ENCODE data around the gene METTL9. TPM values are rescaled to one million over a fixed set of nuclear protein-coding genes. Genes with fewer than 3 reads are reported as not detected.

METTL9 gene
- total and polyA plus RNA-seq, 2 of the 13 experiments (the other 11 are each of a cell fraction or from before 2014, with no cell fraction given) = 123 to 204 TPM

DNA sequence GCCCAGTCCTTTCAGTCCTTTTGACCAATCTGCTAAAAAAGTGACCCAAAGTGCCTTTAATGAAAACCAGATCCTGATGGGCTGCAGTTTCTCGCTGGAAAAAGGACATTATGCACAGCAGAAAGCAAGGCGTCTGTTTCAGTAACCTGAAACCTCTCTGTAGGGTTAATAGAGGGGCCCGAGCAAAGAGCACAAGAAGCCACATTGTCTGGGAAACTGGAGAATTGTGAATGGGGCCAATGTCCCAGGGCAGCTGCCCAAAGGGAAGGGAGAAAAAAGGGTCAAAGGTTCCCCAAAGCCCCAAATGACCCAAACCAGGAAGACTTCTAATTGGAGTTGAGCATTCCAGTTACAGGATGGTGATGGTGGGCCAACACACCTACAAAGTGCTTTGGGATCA lies 67.4 kb downstream of the METTL9 start:
- no peaks in the 10 kb centered on the region; a peak in 1 of 5 replicates for H3K27me3 ChIP-seq (ENCODE audit: control insufficient read depth in 1 of 2, insufficient read depth in 2 of 2, low read length in 2 of 2)
- H3K9me3 ChIP-seq (ENCODE audit: low read length) = no peaks in the 10 kb centered on the region
- ATAC-seq (peak; percentile 82), FAIRE-seq (peak; percentile 73), DNase-seq (ENCODE audit: low spot score) (peak; percentile 75)
- no peaks in the 10 kb centered on the region for H3K79me2 ChIP-seq (ENCODE audit: insufficient read depth, low read length)
- in situ Hi-C loops (cut with HindIII; ENCODE audit: extremely low pct_ligation_motif_present, low pct_unique_long_range_greater_than_20kb) = no loop called here
- BruUV-seq (replicated peaks) = no TSS peak
- H3K9ac ChIP-seq (ENCODE audit: insufficient read depth, low read depth, low read length) = peak overlapping the region; percentile 33; the same call in 1 of the 2 replicates
- H3K27ac ChIP-seq (ENCODE audit: extremely low read length, insufficient read depth, low read length) = peak overlapping the region; percentile 29
- intact Hi-C loops (cut with micrococcal nuclease; ENCODE audit: unreplicated experiment) = no loop called here
- POLR2A ChIA-PET = no interaction called here
- H3K4me1 ChIP-seq (ENCODE audit: insufficient read depth, low read length) = peaks cover 38% of the 10 kb centered on the region
- no peaks in the 10 kb centered on the region for H4K20me1 ChIP-seq (ENCODE audit: insufficient read depth, low read length)
- 4% methylated on average over 3 of the region's 3 CpGs for WGBS (ENCODE audit: low lambda C conversion rate)
- H3K36me3 ChIP-seq (replicated peaks in 1 of 2; ENCODE audit: control insufficient read depth in 1 of 2, insufficient read depth in 2 of 2, low read length in 2 of 2) = no peaks in the 10 kb centered on the region
- peak overlapping the region; percentile 77 for H3K4me2 ChIP-seq (ENCODE audit: low read depth, low read length)
- CTCF ChIA-PET (ENCODE audit: low intra/inter-chr PET ratio, low total read pairs) = no interaction called here
- peak overlapping the region in 2 of 3 experiments; percentile 33 to 38; a peak in 2 of 6 replicates for H3K4me3 ChIP-seq (replicated peaks in 1 of 3; ENCODE audit: insufficient read depth in 1 of 3, low read depth in 2 of 3, low read length in 3 of 3)
- no peak overlapping the region for H2AFZ ChIP-seq (ENCODE audit: low read length)
- TF ChIP-seq, protein P1, sequence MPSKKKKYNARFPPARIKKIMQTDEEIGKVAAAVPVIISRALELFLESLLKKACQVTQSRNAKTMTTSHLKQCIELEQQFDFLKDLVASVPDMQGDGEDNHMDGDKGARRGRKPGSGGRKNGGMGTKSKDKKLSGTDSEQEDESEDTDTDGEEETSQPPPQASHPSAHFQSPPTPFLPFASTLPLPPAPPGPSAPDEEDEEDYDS (CRISPR knock-in tag; IDR thresholded peaks at IDR 0.05) = no peak
- TF ChIP-seq, protein P2, sequence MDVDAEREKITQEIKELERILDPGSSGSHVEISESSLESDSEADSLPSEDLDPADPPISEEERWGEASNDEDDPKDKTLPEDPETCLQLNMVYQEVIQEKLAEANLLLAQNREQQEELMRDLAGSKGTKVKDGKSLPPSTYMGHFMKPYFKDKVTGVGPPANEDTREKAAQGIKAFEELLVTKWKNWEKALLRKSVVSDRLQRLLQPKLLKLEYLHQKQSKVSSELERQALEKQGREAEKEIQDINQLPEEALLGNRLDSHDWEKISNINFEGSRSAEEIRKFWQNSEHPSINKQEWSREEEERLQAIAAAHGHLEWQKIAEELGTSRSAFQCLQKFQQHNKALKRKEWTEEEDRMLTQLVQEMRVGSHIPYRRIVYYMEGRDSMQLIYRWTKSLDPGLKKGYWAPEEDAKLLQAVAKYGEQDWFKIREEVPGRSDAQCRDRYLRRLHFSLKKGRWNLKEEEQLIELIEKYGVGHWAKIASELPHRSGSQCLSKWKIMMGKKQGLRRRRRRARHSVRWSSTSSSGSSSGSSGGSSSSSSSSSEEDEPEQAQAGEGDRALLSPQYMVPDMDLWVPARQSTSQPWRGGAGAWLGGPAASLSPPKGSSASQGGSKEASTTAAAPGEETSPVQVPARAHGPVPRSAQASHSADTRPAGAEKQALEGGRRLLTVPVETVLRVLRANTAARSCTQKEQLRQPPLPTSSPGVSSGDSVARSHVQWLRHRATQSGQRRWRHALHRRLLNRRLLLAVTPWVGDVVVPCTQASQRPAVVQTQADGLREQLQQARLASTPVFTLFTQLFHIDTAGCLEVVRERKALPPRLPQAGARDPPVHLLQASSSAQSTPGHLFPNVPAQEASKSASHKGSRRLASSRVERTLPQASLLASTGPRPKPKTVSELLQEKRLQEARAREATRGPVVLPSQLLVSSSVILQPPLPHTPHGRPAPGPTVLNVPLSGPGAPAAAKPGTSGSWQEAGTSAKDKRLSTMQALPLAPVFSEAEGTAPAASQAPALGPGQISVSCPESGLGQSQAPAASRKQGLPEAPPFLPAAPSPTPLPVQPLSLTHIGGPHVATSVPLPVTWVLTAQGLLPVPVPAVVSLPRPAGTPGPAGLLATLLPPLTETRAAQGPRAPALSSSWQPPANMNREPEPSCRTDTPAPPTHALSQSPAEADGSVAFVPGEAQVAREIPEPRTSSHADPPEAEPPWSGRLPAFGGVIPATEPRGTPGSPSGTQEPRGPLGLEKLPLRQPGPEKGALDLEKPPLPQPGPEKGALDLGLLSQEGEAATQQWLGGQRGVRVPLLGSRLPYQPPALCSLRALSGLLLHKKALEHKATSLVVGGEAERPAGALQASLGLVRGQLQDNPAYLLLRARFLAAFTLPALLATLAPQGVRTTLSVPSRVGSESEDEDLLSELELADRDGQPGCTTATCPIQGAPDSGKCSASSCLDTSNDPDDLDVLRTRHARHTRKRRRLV (CRISPR knock-in tag; IDR thresholded peaks at IDR 0.05) = no peak; the same call in 1 of the 2 replicates
- TF ChIP-seq RCOR2 (CRISPR knock-in tag; IDR thresholded peaks at IDR 0.05) = peak; percentile 52
- TF ChIP-seq, protein P3, sequence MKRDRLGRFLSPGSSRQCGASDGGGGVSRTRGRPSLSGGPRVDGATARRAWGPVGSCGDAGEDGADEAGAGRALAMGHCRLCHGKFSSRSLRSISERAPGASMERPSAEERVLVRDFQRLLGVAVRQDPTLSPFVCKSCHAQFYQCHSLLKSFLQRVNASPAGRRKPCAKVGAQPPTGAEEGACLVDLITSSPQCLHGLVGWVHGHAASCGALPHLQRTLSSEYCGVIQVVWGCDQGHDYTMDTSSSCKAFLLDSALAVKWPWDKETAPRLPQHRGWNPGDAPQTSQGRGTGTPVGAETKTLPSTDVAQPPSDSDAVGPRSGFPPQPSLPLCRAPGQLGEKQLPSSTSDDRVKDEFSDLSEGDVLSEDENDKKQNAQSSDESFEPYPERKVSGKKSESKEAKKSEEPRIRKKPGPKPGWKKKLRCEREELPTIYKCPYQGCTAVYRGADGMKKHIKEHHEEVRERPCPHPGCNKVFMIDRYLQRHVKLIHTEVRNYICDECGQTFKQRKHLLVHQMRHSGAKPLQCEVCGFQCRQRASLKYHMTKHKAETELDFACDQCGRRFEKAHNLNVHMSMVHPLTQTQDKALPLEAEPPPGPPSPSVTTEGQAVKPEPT (CRISPR knock-in tag; IDR thresholded peaks at IDR 0.05; ENCODE audit: low read depth) = no peak
- TF ChIP-seq ZNF749 (CRISPR knock-in tag; IDR thresholded peaks at IDR 0.05; ENCODE audit: borderline replicate concordance) = no peak
- TF ChIP-seq, protein P4, sequence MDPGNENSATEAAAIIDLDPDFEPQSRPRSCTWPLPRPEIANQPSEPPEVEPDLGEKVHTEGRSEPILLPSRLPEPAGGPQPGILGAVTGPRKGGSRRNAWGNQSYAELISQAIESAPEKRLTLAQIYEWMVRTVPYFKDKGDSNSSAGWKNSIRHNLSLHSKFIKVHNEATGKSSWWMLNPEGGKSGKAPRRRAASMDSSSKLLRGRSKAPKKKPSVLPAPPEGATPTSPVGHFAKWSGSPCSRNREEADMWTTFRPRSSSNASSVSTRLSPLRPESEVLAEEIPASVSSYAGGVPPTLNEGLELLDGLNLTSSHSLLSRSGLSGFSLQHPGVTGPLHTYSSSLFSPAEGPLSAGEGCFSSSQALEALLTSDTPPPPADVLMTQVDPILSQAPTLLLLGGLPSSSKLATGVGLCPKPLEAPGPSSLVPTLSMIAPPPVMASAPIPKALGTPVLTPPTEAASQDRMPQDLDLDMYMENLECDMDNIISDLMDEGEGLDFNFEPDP (CRISPR knock-in tag; conservative IDR thresholded peaks at IDR 0.05) = 0 out of 2 replicates have a peak, but pooled peaks have one; percentile 68
- TF ChIP-seq, protein P5, sequence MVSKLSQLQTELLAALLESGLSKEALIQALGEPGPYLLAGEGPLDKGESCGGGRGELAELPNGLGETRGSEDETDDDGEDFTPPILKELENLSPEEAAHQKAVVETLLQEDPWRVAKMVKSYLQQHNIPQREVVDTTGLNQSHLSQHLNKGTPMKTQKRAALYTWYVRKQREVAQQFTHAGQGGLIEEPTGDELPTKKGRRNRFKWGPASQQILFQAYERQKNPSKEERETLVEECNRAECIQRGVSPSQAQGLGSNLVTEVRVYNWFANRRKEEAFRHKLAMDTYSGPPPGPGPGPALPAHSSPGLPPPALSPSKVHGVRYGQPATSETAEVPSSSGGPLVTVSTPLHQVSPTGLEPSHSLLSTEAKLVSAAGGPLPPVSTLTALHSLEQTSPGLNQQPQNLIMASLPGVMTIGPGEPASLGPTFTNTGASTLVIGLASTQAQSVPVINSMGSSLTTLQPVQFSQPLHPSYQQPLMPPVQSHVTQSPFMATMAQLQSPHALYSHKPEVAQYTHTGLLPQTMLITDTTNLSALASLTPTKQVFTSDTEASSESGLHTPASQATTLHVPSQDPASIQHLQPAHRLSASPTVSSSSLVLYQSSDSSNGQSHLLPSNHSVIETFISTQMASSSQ (IDR thresholded peaks at IDR 0.05; ENCODE audit: low read depth) = 0 out of 2 replicates have a peak, but pooled peaks have one; percentile 16
- TF ChIP-seq, protein P5 (CRISPR knock-in tag; IDR thresholded peaks at IDR 0.05; ENCODE audit: borderline replicate concordance) = no peak
- peak; percentile 80 for TF ChIP-seq HNF4A (CRISPR knock-in tag; IDR thresholded peaks at IDR 0.05)
- TF ChIP-seq POLR2G (IDR thresholded peaks at IDR 0.05; ENCODE audit: low read depth, low read length) = peak; percentile 66
- TF ChIP-seq GZF1 (CRISPR knock-in tag; IDR thresholded peaks at IDR 0.05) = no peak

Data from HepG2 (cell line).